SK-N-MC (cell line): ENCODE results near the gene KIAA0040.

Source experiments
- EZH2 ChIP-seq: fragments of 200-600 bp; sonication (generic); IDR thresholded peaks from one replicate; pipeline ENCODE4 v1.6.1; 2017; ENCODE audit warnings: antibody characterized with exemption
- POLR2AphosphoS5 ChIP-seq: IDR thresholded peaks from 2 replicates; pipeline ENCODE4 v1.6.1; 2012; ENCODE audit warnings: mild to moderate bottlenecking, low read depth, low read length, borderline replicate concordance

DNA sequence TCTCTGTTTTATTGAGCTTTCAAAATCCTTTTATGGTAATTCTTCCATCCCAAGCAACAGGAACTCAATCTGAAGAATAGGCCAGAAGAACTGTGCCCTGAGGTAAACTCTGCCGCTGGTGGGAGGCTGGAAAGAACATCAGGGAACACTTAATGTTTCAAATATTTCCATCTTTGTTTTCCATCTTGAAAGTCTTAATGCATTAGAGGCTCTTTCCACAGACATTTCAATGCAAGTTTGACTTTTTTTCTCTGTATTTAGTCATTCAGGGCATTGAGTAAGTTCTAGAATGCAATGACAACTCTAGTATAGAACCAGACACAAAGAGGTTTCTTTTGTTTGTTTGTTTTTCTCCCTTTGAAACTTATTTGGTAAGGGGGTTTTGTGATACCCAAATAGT lies 61.5 kb downstream of the KIAA0040 start:
- TF ChIP-seq EZH2 (no peak), POLR2AphosphoS5 (no peak)
